Ovary (tissue), 9 donors: ENCODE results near the gene CRYBA2. TPM values are rescaled to one million over a fixed set of nuclear protein-coding genes. Genes with fewer than 3 reads are reported as not detected.

ENCODE experiments used
- DNase-seq, 5 donors: peaks; one replicate each; pipeline ENCODE4 v3.0.0-alpha.2; 2019 to 2020
- H3K27ac ChIP-seq, 2 donors: fragments of 200-600 bp; one replicate each; pipeline versions ENCODE4 v1.5.1 to v1.8.0; 2019 to 2022
- H3K27me3 ChIP-seq: fragments of 200-600 bp; one replicate; pipeline ENCODE4 v1.8.0; 2022
- H3K36me3 ChIP-seq: fragments of 200-600 bp; sonication (generic); one replicate; pipeline ENCODE4 v1.5.1; 2019
- H3K4me1 ChIP-seq: one replicate; pipeline ENCODE4 v1.8.1; 2013; ENCODE audit warnings: mild to moderate bottlenecking, moderate library complexity; ENCODE audit not compliant: insufficient read depth
- H3K4me3 ChIP-seq: fragments of 200-600 bp; sonication (generic); one replicate; pipeline ENCODE4 v1.5.1; 2017
- H3K9me3 ChIP-seq, 2 donors: fragments of 200-600 bp in 1 of 2; sonication (generic) in 1 of 2; one replicate each; pipeline versions ENCODE4 v1.5.1 to v1.8.1; 2013 to 2019; ENCODE audit warnings: mild to moderate bottlenecking in 1 of 2, moderate library complexity in 1 of 2
- EP300 ChIP-seq: sonication (generic); formaldehyde crosslinking; IDR thresholded peaks from one replicate; pipeline ENCODE4 v1.6.1; 2017; ENCODE audit warnings: antibody characterized with exemption
- POLR2A ChIP-seq: fragments of 450-650 bp; IDR thresholded peaks from one replicate; pipeline ENCODE4 v1.6.1; 2017; ENCODE audit warnings: antibody characterized with exemption, mild to moderate bottlenecking, moderate library complexity
- WGBS, 3 donors: extraction: QIAGEN DNeasy Blood & Tissue Kit in 1 of 3; methylation state at CpG; one replicate each; pipeline versions ENCODE4 v1.1.5 to v1.1.7; 2013 to 2017; 5-methylcytosine and 5-hydroxymethylcytosine counted together
- intact Hi-C, 4 donors: fragments of 100-400 bp; cut with DNase I; formaldehyde crosslinking; loops; one replicate each; pipeline versions ENCODE4 v1.11.0 to v1.15.1; 2022 to 2023
- polyA plus RNA-seq, 2 donors: library from polyadenylated mRNA; stranded (reverse); fragments of 200-250 nt in 1 of 2; fragments of 350-450 nt in 1 of 2; fragmentation: Illumina TruSeq in 1 of 2; extraction: RNeasy Lipid Tissue Mini Kit (QIAGEN cat#74804) in 1 of 2; gene quantifications; one replicate each; pipeline ENCODE4 v1.2.3, GENCODE V29; 2013 to 2014
- total RNA-seq, 7 donors: library from RNA; depleted of rRNA in 2 of 7; stranded (reverse); fragments of >200 nt in 2 of 7; fragmentation: NEBNext Ultra II Directional in 3 of 7; extraction: Animal tissue kit (Norgen Biotek cat#: 25700) in 3 of 7; gene quantifications; one replicate each; pipeline versions ENCODE4 v1.1.0 to v1.2.4, GENCODE V29; 2016 to 2023
- TF ChIP-seq, protein P1 (sequence below), 3 donors: fragments of 450-650 bp in 2 of 3; fragments of 200-600 bp in 1 of 3; IDR thresholded peaks; one replicate each; pipeline versions ENCODE4 v1.5.1 to v1.8.0; 2016 to 2022; ENCODE audit warnings: antibody characterized with exemption in 3 of 3, mild to moderate bottlenecking in 1 of 3
- donor health status: DM: no; HTN: no; CAD: no; lungs with moderate emphysema.
- donor health status: DM: no; HTN: no; CAD: no.
- donor health status: Bipolar disorder and iron deficiency.
- donor health status: DM: yes; HTN: yes; CAD: no.
- donor health status: DM: no; HTN: no; CAD: no.
- donor health status: DM: yes; HTN: yes; CAD: no.

CRYBA2 gene
- total and polyA plus RNA-seq, 9 donors, result not detected

DNA sequence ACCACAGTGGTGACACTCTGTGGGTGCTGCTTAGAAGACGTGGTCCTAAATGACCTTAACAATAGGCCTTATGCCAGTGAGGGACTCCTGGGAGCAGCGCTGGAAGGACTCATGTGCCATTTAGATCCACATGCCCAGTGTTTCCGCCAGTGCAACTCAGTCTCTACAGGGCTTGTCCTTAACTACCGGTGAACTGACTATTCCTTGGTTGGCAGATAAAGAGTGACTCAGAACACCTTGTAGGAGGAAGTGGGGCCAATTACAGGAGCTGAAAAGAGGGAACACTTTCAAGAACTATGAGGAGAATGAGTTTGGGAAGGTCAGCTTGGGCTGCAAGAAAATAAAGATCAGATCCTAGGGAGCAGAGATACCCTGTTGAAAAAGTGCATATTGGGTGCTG lies 35.6 kb downstream of the CRYBA2 start:
- Histone ChIP-seq H3K4me1 (no peaks in the 10 kb centered on the region), H3K27me3 (no peaks in the 10 kb centered on the region), H3K4me3 (no peak overlapping the region), H3K9me3 (peaks cover 0 to 7% of the 10 kb centered on the region in 2 donors), H3K27ac (no peak overlapping the region), H3K36me3 (no peaks in the 10 kb centered on the region)
- TF ChIP-seq, protein P1, sequence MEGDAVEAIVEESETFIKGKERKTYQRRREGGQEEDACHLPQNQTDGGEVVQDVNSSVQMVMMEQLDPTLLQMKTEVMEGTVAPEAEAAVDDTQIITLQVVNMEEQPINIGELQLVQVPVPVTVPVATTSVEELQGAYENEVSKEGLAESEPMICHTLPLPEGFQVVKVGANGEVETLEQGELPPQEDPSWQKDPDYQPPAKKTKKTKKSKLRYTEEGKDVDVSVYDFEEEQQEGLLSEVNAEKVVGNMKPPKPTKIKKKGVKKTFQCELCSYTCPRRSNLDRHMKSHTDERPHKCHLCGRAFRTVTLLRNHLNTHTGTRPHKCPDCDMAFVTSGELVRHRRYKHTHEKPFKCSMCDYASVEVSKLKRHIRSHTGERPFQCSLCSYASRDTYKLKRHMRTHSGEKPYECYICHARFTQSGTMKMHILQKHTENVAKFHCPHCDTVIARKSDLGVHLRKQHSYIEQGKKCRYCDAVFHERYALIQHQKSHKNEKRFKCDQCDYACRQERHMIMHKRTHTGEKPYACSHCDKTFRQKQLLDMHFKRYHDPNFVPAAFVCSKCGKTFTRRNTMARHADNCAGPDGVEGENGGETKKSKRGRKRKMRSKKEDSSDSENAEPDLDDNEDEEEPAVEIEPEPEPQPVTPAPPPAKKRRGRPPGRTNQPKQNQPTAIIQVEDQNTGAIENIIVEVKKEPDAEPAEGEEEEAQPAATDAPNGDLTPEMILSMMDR (IDR thresholded peaks at IDR 0.05), result no peak
- no peak for TF ChIP-seq EP300
- no peak for TF ChIP-seq POLR2A
- 65 to 78% (median 77%) methylated on average over 4 of the region's 4 CpGs for WGBS, 3 donors
- DNase-seq, result no peak
- intact Hi-C loops, result no loop called here

DNA sequence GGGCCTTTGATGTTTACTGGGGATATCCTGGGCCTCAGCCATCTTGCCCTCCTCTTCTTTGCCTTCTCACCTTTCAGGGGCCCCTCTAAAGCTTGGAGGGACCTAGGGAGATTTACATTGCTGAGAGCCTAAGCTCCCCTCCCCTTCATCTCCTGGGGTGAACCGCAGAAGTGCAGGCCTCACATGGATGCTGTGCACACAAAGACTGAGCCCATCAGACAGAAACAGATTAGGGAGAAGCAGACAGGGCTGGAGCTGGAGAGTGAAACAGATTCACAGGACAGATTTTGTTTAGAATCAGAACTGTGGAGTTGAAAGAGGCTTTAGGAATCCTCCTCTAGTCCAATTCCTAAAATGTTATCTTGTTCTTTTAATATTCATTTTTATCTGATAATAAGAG lies 37.2 kb downstream of the CRYBA2 start:
- no peak for TF ChIP-seq EP300
- no peak for TF ChIP-seq POLR2A
- TF ChIP-seq, protein P1 (IDR thresholded peaks at IDR 0.05), result no peak
- intact Hi-C loops, result no loop called here
- no peaks in the 10 kb centered on the region for H3K36me3 ChIP-seq
- no peak for DNase-seq
- H3K27ac ChIP-seq, result no peak overlapping the region
- no peaks in the 10 kb centered on the region for H3K9me3 ChIP-seq
- H3K27me3 ChIP-seq, result no peaks in the 10 kb centered on the region
- no peaks in the 10 kb centered on the region for H3K4me1 ChIP-seq
- WGBS, 3 donors, result 8 to 29% (median 16%) methylated on average over 1 of the region's 1 CpG
- no peak overlapping the region for H3K4me3 ChIP-seq

DNA sequence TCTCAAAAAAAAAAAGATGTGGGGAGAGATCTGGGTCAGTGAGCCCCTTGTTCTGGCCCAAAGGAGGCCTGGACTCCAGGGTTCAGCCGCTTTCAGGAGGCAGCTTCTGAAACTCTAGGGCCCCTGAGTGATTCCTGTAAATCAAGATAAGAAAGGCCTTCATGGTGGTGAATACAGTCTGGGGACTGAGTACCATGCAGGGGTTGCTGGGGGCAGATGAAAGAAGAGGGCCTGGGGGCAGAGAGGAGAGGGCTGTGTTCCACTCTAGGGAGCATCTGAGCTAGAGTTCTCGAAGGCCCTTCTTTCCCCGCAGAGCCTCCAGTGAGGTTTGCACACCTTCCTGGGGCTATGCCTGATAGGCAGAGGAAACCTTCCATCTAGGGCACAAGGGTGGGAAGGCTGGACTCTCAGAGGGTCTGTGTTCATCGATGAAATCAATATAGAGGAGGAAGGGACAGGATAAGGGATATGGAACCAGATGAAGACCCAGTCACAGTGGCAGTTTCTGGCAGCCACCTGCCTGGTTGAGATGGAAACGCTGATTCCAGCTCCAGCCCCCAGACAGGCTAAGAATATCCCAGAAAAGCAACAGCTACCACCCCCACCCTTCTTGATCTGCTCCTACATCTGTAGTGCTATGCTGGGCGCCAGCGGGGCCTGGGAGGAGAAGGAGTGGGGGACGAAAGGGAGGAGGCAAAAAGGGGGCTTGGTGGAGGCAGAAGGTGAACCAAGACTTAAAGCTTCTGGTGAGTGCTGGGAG lies 38.5 kb downstream of the CRYBA2 start:
- no peak for DNase-seq
- H3K9me3 ChIP-seq, result no peaks in the 10 kb centered on the region
- no peak overlapping the region for H3K4me3 ChIP-seq
- TF ChIP-seq, protein P1 (IDR thresholded peaks at IDR 0.05), result no peak
- no peak overlapping the region for H3K27ac ChIP-seq
- no peaks in the 10 kb centered on the region for H3K36me3 ChIP-seq
- intact Hi-C loops, result no loop called here
- no peaks in the 10 kb centered on the region for H3K4me1 ChIP-seq
- no peaks in the 10 kb centered on the region for H3K27me3 ChIP-seq
- 68 to 71% (median 71%) methylated on average over 8 of the region's 8 CpGs for WGBS, 3 donors

DNA sequence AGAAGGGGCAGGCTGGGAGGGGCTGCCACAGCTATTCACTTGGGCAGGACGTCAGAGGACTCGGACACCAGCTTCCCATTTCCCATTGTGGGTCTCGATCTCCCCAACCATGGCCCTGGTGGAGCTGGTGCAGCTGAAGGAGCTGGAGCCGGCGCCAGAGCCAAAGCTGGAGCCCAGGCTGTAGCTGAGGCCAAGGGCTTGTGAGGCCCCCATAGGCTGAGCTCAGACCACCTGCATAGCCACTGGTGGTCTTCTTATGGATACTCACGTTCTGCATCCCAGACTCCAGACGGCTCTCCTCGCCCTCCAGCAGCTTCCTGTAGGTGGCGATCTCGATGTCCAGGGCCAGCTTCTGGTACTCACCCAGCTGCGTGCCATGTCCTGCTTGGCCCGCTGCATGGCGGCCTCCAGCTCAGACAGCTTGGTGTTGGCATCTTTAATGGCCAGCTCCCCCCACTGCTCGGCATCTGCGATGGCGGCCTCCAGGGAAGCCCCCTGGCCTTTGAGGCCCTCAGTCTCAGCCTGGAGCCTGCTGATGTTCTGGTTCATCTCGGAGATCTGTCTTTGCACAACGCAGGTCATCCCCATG lies 39.8 kb downstream of the CRYBA2 start:
- TF ChIP-seq POLR2A (no peak), EP300 (no peak)
- TF ChIP-seq, protein P1 (IDR thresholded peaks at IDR 0.05), result no peak
- intact Hi-C loops, result no loop called here
- Histone ChIP-seq H3K4me3 (no peak overlapping the region), H3K4me1 (no peaks in the 10 kb centered on the region), H3K27me3 (no peaks in the 10 kb centered on the region), H3K9me3 (no peaks in the 10 kb centered on the region), H3K27ac (no peak overlapping the region), H3K36me3 (no peaks in the 10 kb centered on the region)
- no peak for DNase-seq
- WGBS, 3 donors, result 62 to 70% (median 69%) methylated on average over 17 to 18 of the region's 18 CpGs
